ENCODE measurements around the gene LPP. TPM values are rescaled to one million over a fixed set of nuclear protein-coding genes. Genes with fewer than 3 reads are reported as not detected.

Gene LPP
- total RNA-seq, 1 experiment from 2014 or later, result 54.0 TPM

DNA sequence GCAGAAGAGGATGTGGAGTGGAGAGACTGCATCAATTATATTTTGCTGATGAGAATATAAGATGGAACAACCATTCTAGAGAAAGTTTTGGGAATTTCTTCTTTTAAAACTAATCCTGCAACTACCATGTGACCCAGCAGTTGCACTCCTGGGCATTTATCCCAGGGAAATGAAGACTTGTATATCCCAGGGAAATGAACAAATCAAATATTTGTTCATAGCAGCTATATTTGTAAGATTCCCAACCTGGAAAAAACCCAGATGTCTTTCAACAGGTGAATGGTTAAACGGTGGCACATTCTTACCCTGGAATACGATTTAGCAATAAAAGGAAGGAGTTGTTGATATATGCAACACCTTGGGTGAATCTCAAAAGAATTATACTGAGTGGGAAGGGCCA is 632.5 kb downstream of the LPP start:
- POLR2A ChIA-PET, result no interaction called here
- RAD21 ChIA-PET (ENCODE audit: low non-redundant PET in 1 of 2, low total read pairs in 2 of 2, uncharacterized antibody in 2 of 2, unreplicated experiment in 2 of 2), result no interaction called here

More for the DNA sequence above, 632.5 kb downstream of the LPP start:
- intact Hi-C loops (cut with micrococcal nuclease), result no loop called here
- CTCF ChIA-PET, result no interaction called here
- ATAC-seq (no peak), DNase-seq (ENCODE audit: low read depth, low spot score) (no peak)
- H3K9ac ChIP-seq (ENCODE audit: low read length), result no peak overlapping the region
- BruUV-seq (replicated peaks), result no TSS peak
- no peaks in the 10 kb centered on the region for H3K4me1 ChIP-seq (ENCODE audit: control insufficient read depth in 1 of 2, insufficient read depth in 2 of 2, low read length in 2 of 2)
- no peaks in the 10 kb centered on the region for H3K9me2 ChIP-seq (ENCODE audit: insufficient read depth)
- H2AFZ ChIP-seq (ENCODE audit: low read depth, low read length, poor library complexity, severe bottlenecking), result no peak overlapping the region
- no peaks in the 10 kb centered on the region for H4K20me1 ChIP-seq (ENCODE audit: insufficient read depth)
- H3K9me3 ChIP-seq (ENCODE audit: control insufficient read depth in 1 of 2, insufficient read depth in 1 of 2, low read depth in 1 of 2, low read length in 2 of 2), result no peaks in the 10 kb centered on the region
- H3K4me3 ChIP-seq (replicated peaks in 1 of 2; ENCODE audit: low read depth in 1 of 2, low read length in 2 of 2), result no peak overlapping the region
- H3K79me2 ChIP-seq (ENCODE audit: insufficient read depth, low read length), result no peaks in the 10 kb centered on the region
- H3K27ac ChIP-seq (ENCODE audit: low read depth, low read length), result no peak overlapping the region
- H3K36me3 ChIP-seq (ENCODE audit: control insufficient read depth in 1 of 2, insufficient read depth in 2 of 2, low read length in 2 of 2), result no peaks in the 10 kb centered on the region
- no peak overlapping the region for H3K4me2 ChIP-seq (ENCODE audit: low read length)
- TF ChIP-seq EZH2phosphoT487 (IDR thresholded peaks at IDR 0.05; ENCODE audit: borderline replicate concordance), result no peak
- TF ChIP-seq, protein P1, sequence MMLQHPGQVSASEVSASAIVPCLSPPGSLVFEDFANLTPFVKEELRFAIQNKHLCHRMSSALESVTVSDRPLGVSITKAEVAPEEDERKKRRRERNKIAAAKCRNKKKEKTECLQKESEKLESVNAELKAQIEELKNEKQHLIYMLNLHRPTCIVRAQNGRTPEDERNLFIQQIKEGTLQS (IDR thresholded peaks at IDR 0.05), result no peak
- no peak for TF ChIP-seq SP1 (IDR thresholded peaks at IDR 0.05; ENCODE audit: low read depth)
- TF ChIP-seq SIN3A (IDR thresholded peaks at IDR 0.05; ENCODE audit: low read depth), result no peak
- TF ChIP-seq POLR2AphosphoS5 (IDR thresholded peaks at IDR 0.05; ENCODE audit: low read depth, low read length), result no peak
- no peak for TF ChIP-seq ELF1 (IDR thresholded peaks at IDR 0.05; ENCODE audit: borderline replicate concordance, low read depth)
- TF ChIP-seq, protein P2, sequence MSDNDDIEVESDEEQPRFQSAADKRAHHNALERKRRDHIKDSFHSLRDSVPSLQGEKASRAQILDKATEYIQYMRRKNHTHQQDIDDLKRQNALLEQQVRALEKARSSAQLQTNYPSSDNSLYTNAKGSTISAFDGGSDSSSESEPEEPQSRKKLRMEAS (IDR thresholded peaks at IDR 0.05), result no peak
- no peak for TF ChIP-seq YY1 (IDR thresholded peaks at IDR 0.05; ENCODE audit: extremely low read depth, insufficient replicate concordance, low read depth, low read length)
- no peak for TF ChIP-seq CEBPB (IDR thresholded peaks at IDR 0.05; ENCODE audit: low read depth)
- TF ChIP-seq EZH2 (IDR thresholded peaks at IDR 0.05), result no peak
- TF ChIP-seq EGR1 (IDR thresholded peaks at IDR 0.05; ENCODE audit: low read depth), result no peak
- TF ChIP-seq, protein P3, sequence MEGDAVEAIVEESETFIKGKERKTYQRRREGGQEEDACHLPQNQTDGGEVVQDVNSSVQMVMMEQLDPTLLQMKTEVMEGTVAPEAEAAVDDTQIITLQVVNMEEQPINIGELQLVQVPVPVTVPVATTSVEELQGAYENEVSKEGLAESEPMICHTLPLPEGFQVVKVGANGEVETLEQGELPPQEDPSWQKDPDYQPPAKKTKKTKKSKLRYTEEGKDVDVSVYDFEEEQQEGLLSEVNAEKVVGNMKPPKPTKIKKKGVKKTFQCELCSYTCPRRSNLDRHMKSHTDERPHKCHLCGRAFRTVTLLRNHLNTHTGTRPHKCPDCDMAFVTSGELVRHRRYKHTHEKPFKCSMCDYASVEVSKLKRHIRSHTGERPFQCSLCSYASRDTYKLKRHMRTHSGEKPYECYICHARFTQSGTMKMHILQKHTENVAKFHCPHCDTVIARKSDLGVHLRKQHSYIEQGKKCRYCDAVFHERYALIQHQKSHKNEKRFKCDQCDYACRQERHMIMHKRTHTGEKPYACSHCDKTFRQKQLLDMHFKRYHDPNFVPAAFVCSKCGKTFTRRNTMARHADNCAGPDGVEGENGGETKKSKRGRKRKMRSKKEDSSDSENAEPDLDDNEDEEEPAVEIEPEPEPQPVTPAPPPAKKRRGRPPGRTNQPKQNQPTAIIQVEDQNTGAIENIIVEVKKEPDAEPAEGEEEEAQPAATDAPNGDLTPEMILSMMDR (IDR thresholded peaks at IDR 0.05 in 2 of 3, conservative IDR thresholded peaks at IDR 0.05 in 1 of 3; ENCODE audit: borderline replicate concordance in 1 of 3, insufficient read depth in 1 of 3, low read depth in 2 of 3, low read length in 2 of 3), result no peak
- TF ChIP-seq, protein P4, sequence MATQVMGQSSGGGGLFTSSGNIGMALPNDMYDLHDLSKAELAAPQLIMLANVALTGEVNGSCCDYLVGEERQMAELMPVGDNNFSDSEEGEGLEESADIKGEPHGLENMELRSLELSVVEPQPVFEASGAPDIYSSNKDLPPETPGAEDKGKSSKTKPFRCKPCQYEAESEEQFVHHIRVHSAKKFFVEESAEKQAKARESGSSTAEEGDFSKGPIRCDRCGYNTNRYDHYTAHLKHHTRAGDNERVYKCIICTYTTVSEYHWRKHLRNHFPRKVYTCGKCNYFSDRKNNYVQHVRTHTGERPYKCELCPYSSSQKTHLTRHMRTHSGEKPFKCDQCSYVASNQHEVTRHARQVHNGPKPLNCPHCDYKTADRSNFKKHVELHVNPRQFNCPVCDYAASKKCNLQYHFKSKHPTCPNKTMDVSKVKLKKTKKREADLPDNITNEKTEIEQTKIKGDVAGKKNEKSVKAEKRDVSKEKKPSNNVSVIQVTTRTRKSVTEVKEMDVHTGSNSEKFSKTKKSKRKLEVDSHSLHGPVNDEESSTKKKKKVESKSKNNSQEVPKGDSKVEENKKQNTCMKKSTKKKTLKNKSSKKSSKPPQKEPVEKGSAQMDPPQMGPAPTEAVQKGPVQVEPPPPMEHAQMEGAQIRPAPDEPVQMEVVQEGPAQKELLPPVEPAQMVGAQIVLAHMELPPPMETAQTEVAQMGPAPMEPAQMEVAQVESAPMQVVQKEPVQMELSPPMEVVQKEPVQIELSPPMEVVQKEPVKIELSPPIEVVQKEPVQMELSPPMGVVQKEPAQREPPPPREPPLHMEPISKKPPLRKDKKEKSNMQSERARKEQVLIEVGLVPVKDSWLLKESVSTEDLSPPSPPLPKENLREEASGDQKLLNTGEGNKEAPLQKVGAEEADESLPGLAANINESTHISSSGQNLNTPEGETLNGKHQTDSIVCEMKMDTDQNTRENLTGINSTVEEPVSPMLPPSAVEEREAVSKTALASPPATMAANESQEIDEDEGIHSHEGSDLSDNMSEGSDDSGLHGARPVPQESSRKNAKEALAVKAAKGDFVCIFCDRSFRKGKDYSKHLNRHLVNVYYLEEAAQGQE (IDR thresholded peaks at IDR 0.05; ENCODE audit: low read depth), result no peak
- no peak for TF ChIP-seq ZFX (IDR thresholded peaks at IDR 0.05)
- no peak for TF ChIP-seq CBX3 (IDR thresholded peaks at IDR 0.05; ENCODE audit: low read depth)
- no peak for TF ChIP-seq ZNF274 (IDR thresholded peaks at IDR 0.05; ENCODE audit: low read depth, low read length)
- no peak for TF ChIP-seq SRF (IDR thresholded peaks at IDR 0.05; ENCODE audit: low read depth)
- no peak for TF ChIP-seq RAD21 (IDR thresholded peaks at IDR 0.05; ENCODE audit: low read depth)
- no peak for TF ChIP-seq POLR2A (IDR thresholded peaks at IDR 0.05; ENCODE audit: borderline replicate concordance, extremely low read depth, insufficient read depth, insufficient read length)
- H3K27me3 ChIP-seq (ENCODE audit: insufficient read depth, low read length), result no peaks in the 10 kb centered on the region
